GM12892 (cell line): ENCODE results near the gene FCHO1.

Source experiments
- DNase-seq: peaks from one replicate; pipeline ENCODE4 v3.0.0; 2011; ENCODE audit not compliant: insufficient read length
- FAIRE-seq: peaks from 2 replicates; lab custom pipeline; 2011; peaks lifted over from hg19 to GRCh38; lab: Jason Lieb, UNC
- POLR2A ChIP-seq: IDR thresholded peaks from 2 replicates; pipeline ENCODE4 v1.6.1; 2011; ENCODE audit warnings: low read depth, low read length, control low read depth
- POLR2AphosphoS5 ChIP-seq: IDR thresholded peaks from 2 replicates; pipeline ENCODE4 v1.6.1; 2011; ENCODE audit warnings: low read depth, low read length, control low read depth
- TAF1 ChIP-seq: IDR thresholded peaks from 2 replicates; pipeline ENCODE4 v1.6.1; 2011; ENCODE audit warnings: low read depth, mild to moderate bottlenecking, control low read depth, low read length, borderline replicate concordance

FCHO1 gene

DNA sequence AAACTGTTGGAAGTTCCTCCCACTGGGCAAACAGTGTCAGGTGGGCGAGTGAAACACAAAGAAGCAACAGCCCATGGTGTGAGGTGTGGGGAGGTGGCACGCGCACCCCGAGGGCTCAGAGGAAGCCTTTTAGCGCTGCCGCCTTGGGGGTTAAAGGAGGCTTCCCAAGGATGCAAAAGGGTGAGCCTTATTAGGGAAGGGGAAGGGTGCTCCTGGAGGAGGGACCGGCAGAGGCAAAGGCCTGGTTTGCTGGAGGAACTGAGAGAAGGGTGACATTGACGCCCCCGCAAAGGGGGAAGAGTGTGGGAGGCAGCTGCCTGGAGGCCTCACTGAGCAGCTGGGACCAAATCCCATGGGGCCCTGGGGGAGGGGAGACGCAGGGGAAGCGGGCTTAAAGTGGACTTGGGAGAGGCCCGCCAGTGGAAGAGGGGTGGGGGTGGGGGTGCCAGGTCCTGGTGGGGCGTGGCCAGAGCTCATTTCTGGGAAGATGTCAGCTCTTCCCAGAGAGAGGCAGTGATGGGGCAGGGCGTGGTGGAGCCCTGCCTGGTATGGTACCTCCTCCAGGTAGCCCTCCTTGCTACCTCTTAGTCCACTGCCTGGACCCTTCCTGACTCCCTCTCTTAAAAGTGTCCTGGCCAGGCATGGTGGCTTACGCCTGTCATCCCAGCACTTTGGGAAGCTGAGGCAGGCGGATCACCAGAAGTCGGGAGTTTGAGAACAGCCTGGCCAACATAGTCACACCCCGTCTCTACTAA, 12.0 kb upstream of the FCHO1 start:
- no peak for TF ChIP-seq TAF1
- TF ChIP-seq POLR2A = no peak
- no peak for TF ChIP-seq POLR2AphosphoS5
- DNase-seq = no peak
- FAIRE-seq = peak; percentile 5

DNA sequence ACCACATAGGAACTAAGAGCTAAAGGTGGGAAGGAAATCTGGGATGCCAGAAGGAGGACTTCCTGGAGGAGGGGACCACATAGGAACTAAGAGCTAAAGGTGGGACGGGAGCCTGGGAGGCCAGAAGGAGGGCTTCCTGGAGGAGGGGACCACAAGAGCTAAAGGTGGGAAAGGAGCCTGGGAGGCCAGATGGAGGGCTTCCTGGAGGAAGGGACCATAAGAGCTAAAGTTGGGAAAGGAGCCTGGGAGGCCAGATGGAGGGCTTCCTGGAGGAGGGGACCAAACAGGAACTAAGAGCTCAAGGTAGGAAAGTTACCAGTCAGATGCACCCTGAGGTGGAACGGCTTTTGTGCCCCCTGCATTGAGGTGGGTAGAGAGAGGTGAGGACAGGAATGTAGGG, 9.8 kb upstream of the FCHO1 start:
- FAIRE-seq (no peak), DNase-seq (no peak)
- TF ChIP-seq TAF1 (no peak), POLR2A (no peak), POLR2AphosphoS5 (no peak)

DNA sequence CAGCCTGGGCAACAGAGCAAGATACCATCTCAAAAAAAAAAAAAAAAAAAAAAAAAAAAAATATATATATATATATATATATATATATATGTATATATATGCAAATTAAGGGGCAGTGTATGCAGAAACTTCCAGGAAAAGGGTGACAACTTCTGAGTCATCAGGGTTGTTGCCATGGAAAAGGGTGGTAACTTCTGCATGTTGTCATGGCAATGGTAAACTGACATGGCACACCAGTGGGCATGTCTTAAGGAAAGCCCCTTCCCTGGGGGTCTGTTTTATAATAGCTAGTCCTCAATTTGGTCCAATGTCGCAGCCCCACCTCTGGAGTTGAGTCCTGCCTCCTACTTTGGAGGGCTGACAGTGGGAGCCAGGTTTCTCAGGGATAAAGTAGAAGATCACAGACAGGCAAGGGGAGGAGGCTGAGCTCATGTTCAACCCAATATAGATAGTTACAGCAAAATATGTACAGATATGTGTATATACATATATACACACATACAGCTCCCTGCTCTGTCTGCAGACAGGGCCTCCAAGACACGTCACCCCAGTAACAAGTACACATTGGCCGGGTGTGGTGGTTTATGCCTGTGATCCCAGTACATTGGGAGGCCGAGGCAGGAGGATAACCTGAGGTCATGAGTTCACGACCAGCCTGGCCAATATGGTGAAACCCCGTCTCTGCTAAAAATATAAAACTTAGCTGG, 7.2 kb upstream of the FCHO1 start:
- no peak for DNase-seq

DNA sequence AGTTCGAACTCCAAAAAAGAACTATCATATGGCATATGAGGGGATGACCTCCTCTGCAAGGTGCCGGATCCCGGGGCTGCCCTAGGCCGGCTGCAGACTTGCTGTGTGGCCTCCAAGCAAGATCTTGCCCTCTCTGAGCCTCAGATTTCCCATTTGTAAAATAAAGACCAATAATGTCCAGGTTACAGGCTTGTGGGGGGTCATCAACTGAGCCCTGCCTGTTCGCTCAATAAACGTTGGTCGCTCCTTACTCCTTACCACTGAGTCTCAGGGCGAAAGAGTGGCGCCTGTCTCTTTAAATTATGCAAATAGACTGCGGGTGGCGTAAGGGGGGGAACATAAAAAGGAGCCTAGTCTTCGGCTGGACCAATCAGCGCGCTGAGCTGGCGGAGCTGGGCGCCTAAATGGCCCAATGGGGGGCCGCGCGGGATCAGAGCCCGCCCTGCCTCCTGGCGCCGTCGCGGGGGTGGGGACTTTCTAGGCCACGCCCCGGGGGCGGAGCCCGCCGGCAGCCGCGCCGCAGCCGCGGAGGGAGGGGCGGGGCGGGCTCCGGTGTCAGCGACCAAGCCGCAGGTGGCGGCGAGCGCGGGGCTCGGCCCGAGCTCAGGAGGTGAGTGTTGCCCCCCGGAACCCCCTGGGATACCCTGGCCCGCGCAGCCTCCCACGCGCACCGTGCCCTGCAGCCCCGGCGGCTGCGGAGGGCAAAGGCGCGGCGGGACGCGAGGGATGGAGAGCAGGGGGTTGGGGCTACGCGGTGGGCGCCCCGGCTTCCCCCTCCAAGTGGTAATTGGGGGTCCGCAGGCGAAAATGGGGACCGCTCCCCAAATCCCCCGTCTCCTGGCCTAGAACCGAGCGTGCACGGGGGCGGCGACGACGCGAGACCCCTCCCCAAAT, 3.8 kb upstream of the FCHO1 start:
- peak; percentile 90 for FAIRE-seq
- no peak for TF ChIP-seq POLR2A
- TF ChIP-seq TAF1 = no peak
- no peak for TF ChIP-seq POLR2AphosphoS5
- peak; percentile 92 for DNase-seq

More for the DNA sequence above, 7.2 kb upstream of the FCHO1 start:
- no peak for FAIRE-seq
- no peak for TF ChIP-seq POLR2AphosphoS5
- no peak for TF ChIP-seq TAF1
- TF ChIP-seq POLR2A = no peak

DNA sequence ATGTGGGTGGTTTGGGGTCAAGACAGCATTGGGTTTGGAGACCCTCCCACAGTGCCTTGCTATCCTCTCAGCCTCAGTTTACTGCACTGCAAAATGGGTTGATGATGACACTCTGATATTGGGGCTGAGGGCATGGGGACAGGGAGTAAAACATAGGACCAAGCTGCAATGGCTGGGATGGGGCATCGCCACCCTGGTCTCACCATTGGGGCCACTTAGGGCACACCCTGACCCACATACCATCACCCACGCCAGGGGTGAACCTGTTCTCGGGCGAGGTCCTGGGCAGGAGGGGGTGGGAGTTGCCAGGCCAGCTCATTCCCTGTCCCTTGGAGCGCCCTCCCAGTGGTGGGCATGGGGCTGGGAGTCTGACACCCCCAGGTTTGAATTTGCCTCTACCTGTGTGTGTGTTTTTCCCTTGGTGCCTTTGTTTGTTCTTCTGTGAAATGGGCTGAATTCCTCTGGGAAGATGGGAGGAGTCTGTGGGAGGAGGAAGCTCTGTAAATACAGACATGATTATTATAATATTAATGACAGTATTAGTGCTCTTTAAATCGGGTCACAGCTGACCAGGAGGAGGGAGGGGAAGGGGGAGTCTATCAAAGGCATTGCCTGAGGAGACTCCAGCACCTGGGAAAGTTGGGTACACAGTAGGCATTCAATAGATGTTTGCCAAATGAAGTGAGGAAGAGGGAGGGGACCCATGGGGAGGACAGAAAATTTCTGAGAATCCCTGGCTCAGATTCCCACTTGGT, 2.2 kb upstream of the FCHO1 start:
- no peak for DNase-seq
- TF ChIP-seq POLR2AphosphoS5 (no peak), POLR2A (no peak), TAF1 (no peak)
- no peak for FAIRE-seq

DNA sequence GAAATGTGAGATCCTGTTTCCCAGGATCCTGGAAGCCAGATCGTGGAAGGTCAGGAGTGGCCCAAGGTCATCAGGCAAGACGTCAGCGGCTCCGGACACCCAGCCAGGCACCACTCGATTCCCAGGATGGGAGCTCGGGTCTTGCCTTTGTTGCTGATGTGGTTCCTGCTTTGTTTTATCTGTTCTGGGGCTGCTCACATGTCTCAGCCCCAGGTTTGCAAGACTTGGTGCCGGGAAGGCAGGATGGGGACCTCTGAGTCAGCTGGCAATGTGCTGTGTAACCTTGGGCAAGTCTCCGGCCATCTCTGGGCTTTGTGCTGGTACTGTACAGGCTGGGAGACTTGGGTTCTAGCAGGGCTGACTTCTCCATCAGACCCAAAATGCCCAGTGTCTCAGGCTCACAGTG, 1.4 kb upstream of the FCHO1 start:
- no peak for TF ChIP-seq POLR2AphosphoS5
- TF ChIP-seq TAF1 = no peak
- no peak for TF ChIP-seq POLR2A
- FAIRE-seq = no peak
- DNase-seq = no peak

DNA sequence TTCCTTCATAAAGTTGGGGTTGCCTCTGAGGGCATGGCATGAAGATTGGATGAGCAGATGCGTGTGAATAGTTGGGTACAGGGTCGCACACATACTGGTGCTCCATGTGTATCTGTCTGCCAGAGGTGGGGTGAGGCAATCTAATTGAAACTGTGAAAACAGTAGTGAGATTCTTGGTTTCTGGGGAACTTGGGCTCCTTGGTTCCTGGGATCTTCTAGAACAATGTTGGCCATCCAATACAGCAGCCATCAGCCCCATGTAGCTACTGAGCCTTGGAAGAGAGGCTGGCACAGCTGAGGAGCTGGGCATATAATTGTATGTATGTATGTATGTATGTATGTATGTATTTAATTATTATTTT, 616 bp downstream of the FCHO1 start:
- DNase-seq (no peak), FAIRE-seq (no peak)
- no peak for TF ChIP-seq POLR2AphosphoS5
- TF ChIP-seq POLR2A = no peak
- TF ChIP-seq TAF1 = no peak

DNA sequence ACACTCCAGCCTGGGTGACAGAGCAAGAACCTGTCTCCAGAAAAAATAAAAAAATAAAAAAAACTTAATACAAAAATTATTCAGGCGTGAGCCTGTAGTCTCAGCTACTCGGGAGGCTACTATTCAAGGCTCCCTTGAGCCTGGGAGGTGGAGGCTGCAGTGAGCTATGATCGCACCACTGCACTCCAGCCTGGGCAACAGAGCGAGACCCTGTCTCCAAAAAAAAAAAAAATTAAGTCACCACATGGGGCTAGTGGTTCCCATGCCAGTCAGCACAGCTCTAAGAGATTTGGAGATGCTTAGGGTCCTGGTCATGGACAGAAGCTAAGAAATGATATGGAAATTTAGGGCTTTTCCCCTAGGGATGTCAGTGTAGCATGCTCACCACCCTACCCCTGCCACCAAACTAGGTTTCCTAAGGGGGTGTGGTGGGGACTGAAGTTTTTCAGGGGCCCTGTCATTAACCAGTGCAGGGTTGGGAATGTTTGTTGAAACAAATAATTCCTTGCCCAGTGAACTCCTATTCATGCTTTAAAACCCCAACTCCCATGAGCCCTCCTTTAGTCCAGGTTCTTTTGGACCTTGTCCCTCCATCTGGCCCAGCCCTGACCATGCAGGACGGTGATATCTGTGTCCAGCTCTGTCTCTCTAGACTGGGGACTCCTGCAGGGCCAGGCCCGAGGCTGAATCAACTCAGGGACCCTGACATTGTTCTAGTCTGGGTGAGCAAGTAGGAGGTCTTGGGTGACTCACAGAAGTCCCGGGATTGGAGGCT, 1.8 kb downstream of the FCHO1 start:
- no peak for TF ChIP-seq TAF1
- TF ChIP-seq POLR2AphosphoS5 = no peak
- TF ChIP-seq POLR2A = no peak
- no peak for DNase-seq
- FAIRE-seq = no peak

DNA sequence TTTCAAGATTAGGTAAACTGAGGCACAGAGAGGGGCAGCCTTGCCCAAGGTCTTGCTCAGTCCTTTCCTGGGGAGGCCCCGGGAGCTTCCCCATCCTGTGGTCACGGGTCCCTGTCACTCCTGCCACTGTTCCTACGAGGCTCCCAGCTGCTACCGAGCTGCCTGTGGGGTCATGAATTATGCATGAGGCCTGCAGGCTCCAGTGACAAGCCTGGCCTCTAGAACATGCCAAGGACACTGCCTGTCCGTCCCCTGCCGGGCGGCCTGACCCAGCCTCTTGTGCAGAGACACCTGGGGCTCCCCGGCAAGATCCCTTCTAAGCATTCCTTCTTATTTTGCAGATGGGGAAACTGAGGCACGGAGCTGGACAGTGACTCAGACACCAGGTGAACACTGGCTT, 2.7 kb downstream of the FCHO1 start:
- TF ChIP-seq POLR2A (no peak), TAF1 (no peak), POLR2AphosphoS5 (no peak)
- DNase-seq (no peak), FAIRE-seq (no peak)

DNA sequence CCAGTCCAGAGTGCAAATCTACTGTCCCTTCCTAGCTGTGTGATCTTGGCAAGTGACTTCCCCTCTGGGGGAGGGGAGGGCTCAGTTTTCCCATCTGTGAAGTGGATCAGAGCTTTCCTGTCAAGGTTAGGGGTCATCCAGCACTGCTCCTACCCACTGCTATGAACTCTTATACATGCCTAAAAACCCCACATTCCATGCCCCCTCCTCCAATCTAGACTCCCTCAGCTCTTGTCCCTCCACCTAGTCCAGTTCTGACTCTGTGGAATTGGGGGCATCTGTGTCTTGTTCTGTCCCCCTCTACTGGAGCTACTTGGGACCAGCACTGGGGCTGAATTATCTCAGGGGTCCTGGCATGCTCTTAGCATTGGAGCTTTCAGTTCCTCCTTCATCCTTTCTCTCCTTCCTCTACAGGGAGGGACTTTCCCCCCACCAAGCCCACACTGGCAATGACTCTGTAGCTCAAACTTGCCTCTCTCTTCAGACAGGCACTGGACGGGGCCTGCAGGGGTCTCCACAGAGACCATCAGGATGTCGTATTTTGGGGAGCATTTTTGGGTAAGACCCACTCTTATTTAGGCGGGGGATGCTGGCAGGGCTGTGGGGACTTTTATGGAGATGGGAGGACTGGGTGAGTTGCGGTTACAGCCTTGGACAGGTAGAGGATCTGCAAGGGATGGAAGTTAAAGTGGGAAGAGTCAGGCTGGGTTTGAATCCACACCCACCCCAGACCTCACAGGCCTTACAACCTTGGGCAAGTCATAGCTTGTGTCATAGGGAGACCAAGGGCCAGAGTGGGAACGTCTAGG, 3.6 kb downstream of the FCHO1 start:
- DNase-seq = no peak
- FAIRE-seq = peak; percentile 98
- no peak for TF ChIP-seq POLR2AphosphoS5
- TF ChIP-seq POLR2A = no peak
- TF ChIP-seq TAF1 = no peak

DNA sequence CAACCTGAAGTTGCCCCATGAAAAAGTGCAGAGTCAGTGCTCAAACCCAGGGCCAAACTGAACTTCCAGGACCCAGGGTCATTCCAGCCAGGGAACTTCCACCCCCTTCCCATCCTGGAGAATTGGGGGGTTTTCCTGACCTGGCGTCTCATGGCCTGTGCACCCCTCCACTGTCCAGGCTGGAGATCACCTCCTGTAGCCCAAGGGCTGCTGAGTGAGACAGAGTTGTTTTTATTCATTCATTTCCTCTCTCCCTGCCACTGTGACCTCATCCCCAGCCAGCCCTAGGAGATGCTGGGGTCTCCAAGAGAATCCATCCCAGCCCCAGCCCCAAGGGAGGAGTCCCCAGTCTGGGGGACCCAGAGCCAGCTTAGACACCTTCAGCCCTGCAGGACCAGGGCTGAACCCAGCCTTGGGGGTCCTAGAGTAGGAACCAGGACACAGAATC, 4.2 kb downstream of the FCHO1 start:
- DNase-seq (no peak), FAIRE-seq (no peak)
- TF ChIP-seq POLR2A (no peak), POLR2AphosphoS5 (no peak), TAF1 (no peak)
